ENCODE results near the gene STARD10. TPM values are rescaled to one million over a fixed set of nuclear protein-coding genes. Genes with fewer than 3 reads are reported as not detected.

The STARD10 gene
- total and polyA plus RNA-seq, 2 experiments from 2014 or later = 16.6 to 20.5 TPM

DNA sequence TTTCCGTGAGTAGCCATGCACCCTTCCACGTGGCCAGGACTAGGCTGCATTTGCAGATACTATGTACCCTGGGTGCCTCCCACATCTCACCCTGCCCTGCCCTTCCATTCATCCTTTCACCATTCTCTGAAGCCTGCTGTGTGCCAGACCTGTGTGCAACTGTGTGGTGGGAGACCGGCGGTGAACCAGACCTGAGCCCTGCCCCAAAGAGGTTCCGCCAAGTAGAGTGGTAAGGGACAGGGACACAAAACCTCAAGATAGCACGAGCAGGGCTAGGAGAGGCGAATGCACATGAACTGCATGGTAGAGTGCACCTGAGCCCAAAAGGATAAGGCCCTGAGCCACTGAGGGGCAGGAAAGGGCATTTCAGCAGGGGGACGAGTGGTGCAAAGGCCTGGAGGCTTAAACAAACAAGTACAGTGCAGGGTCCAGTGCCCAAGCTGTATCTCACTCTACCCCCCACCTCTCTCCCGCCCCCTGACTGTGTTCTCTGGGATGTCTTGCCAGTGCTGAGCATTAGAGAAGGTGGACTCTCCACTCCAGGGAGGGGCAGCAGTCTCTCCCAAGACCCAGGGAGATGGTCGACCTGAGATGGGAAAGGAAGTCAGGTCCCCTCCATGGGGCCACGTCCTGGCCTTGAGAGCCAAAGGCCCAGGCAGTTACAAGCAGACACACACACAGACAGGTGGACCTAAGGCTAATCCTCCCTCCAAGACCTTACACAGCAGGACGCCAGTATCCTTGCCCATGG is 27.5 kb downstream of the STARD10 start (continued):
- TF ChIP-seq, protein P1, sequence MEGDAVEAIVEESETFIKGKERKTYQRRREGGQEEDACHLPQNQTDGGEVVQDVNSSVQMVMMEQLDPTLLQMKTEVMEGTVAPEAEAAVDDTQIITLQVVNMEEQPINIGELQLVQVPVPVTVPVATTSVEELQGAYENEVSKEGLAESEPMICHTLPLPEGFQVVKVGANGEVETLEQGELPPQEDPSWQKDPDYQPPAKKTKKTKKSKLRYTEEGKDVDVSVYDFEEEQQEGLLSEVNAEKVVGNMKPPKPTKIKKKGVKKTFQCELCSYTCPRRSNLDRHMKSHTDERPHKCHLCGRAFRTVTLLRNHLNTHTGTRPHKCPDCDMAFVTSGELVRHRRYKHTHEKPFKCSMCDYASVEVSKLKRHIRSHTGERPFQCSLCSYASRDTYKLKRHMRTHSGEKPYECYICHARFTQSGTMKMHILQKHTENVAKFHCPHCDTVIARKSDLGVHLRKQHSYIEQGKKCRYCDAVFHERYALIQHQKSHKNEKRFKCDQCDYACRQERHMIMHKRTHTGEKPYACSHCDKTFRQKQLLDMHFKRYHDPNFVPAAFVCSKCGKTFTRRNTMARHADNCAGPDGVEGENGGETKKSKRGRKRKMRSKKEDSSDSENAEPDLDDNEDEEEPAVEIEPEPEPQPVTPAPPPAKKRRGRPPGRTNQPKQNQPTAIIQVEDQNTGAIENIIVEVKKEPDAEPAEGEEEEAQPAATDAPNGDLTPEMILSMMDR (conservative IDR thresholded peaks at IDR 0.05; ENCODE audit: low read depth in 2 of 2) = no peak
- TF ChIP-seq, protein P2, sequence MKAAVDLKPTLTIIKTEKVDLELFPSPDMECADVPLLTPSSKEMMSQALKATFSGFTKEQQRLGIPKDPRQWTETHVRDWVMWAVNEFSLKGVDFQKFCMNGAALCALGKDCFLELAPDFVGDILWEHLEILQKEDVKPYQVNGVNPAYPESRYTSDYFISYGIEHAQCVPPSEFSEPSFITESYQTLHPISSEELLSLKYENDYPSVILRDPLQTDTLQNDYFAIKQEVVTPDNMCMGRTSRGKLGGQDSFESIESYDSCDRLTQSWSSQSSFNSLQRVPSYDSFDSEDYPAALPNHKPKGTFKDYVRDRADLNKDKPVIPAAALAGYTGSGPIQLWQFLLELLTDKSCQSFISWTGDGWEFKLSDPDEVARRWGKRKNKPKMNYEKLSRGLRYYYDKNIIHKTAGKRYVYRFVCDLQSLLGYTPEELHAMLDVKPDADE (IDR thresholded peaks at IDR 0.05) = no peak
- TF ChIP-seq STAT1 (IDR thresholded peaks at IDR 0.05; ENCODE audit: unreplicated experiment) (no peak), EZH2 (IDR thresholded peaks at IDR 0.05; ENCODE audit: low read depth, unreplicated experiment) (no peak)

- TF ChIP-seq ZNF114 (CRISPR knock-in tag; IDR thresholded peaks at IDR 0.05) (no peak), EZH2 (IDR thresholded peaks at IDR 0.05; ENCODE audit: low read depth, unreplicated experiment) (no peak), POLR2AphosphoS5 (IDR thresholded peaks at IDR 0.05; ENCODE audit: low read depth) (no peak)
- TF ChIP-seq, protein P1 (conservative IDR thresholded peaks at IDR 0.05; ENCODE audit: low read depth in 2 of 2) = peak; percentile 47 to 72
- Histone ChIP-seq H3K4me1 (ENCODE audit: insufficient read depth) (peaks cover 14% of the 10 kb centered on the region; the same call in 1 of the 2 replicates), H4K20me1 (replicated peaks; ENCODE audit: insufficient read depth) (no peaks in the 10 kb centered on the region; the same call in 1 of the 2 replicates), H3K79me2 (replicated peaks; ENCODE audit: insufficient read depth) (no peaks in the 10 kb centered on the region), H3K27me3 (ENCODE audit: insufficient read depth) (no peaks in the 10 kb centered on the region), H3K27ac (ENCODE audit: low read depth) (0 out of 2 replicates have a peak overlapping the region, but pooled peaks have one; percentile 53), H3F3A (replicated peaks; ENCODE audit: low read depth) (no peaks in the 10 kb centered on the region; the same call in 1 of the 2 replicates), H3K4me3 (no peak overlapping the region), H3K36me3 (ENCODE audit: insufficient read depth) (no peaks in the 10 kb centered on the region), H2AFZ (no peak overlapping the region), H3K4me2 (peak overlapping the region; percentile 35; the same call in 1 of the 2 replicates), H3K9me2 (ENCODE audit: insufficient read depth) (no peaks in the 10 kb centered on the region)
- DNase-seq (ENCODE audit: low spot score) = peak; percentile 96
- peak; percentile 95 for ATAC-seq
- Mint-ChIP-seq H3K27ac (peak overlapping the region; percentile 70; the same call in 1 of the 2 replicates), H3K36me3 (ENCODE audit: low read depth) (no peaks in the 10 kb centered on the region), H3K27me3 (ENCODE audit: insufficient read depth, low read depth, poor library complexity) (peaks cover 18% of the 10 kb centered on the region), H3K4me1 (peaks cover 37% of the 10 kb centered on the region), H3K9me3 (no peaks in the 10 kb centered on the region), H3K4me3 (no peak overlapping the region)
Measured at GRCh38 chr11:72764503-72764902, 29.3 kb downstream of the STARD10 start.

Data from GM23338 (cell line).